DOHH2 (cell line): ENCODE measurements around the gene PKD2L1.

ENCODE experiments used
- EZH2phosphoT487 ChIP-seq: fragments of 200-600 bp; sonication (generic); IDR thresholded peaks from 2 replicates; pipeline ENCODE4 v1.6.1; 2017; ENCODE audit warnings: borderline replicate concordance, mild to moderate bottlenecking, antibody characterized with exemption, low read length, moderate library complexity, mixed read lengths
- TF ChIP-seq, protein P1 (sequence below): fragments of 200-600 bp; sonication (generic); IDR thresholded peaks from one replicate; pipeline ENCODE4 v1.5.1; 2014; ENCODE audit warnings: antibody characterized with exemption, mild to moderate bottlenecking, low read depth, low read length; ENCODE audit not compliant: poor library complexity, severe bottlenecking

DNA sequence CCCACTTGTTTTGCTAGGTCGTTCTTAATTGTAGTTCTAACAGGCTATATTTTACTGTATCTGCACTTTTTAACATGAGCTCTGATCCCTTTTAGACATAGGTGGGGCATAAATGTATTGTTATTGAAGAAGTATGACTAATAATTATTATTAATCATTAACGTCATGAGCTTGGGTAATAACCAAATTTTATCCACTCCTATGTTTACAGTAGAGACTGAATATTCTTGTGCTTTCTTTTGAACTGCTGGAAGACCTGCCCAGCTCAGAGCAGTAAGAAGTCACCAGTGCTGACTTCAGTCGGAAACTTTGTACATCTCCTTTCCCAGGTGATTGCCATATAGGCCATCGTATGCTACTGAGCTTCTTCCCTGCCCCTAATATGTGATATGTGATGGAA lies 18.7 kb downstream of the PKD2L1 start:
- TF ChIP-seq, protein P1, sequence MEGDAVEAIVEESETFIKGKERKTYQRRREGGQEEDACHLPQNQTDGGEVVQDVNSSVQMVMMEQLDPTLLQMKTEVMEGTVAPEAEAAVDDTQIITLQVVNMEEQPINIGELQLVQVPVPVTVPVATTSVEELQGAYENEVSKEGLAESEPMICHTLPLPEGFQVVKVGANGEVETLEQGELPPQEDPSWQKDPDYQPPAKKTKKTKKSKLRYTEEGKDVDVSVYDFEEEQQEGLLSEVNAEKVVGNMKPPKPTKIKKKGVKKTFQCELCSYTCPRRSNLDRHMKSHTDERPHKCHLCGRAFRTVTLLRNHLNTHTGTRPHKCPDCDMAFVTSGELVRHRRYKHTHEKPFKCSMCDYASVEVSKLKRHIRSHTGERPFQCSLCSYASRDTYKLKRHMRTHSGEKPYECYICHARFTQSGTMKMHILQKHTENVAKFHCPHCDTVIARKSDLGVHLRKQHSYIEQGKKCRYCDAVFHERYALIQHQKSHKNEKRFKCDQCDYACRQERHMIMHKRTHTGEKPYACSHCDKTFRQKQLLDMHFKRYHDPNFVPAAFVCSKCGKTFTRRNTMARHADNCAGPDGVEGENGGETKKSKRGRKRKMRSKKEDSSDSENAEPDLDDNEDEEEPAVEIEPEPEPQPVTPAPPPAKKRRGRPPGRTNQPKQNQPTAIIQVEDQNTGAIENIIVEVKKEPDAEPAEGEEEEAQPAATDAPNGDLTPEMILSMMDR, result no peak
- no peak for TF ChIP-seq EZH2phosphoT487
